ENCODE measurements around the gene SUSD4. TPM values are rescaled to one million over a fixed set of nuclear protein-coding genes. Genes with fewer than 3 reads are reported as not detected.

SUSD4 gene
- total and polyA plus RNA-seq, 9 donors: 23.0 to 80.5 (median 36.6) TPM

DNA sequence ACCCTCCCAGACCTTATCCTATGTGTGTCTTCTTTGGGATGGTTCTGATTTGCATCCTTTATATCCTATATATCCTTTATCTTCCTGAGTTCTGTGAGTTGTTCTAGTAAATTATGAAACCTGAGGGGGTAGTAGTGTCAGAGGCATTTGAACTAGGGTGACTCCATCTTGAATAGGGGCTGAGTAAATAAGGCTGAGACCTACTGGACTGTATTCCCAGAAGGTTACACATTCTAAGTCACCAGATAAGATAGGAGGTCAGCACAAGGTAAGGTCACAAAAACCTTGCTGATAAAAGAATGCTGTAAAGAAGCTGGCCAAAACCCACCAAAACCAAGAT, 50.6 kb downstream of the SUSD4 start:
- Histone ChIP-seq H3K4me1 (ENCODE audit: insufficient read depth) (peaks cover 1% of the 10 kb centered on the region), H3K9me3 (no peaks in the 10 kb centered on the region), H3K27me3 (no peaks in the 10 kb centered on the region), H3K4me3 (no peak overlapping the region), H3K36me3 (no peaks in the 10 kb centered on the region), H3K27ac (no peak overlapping the region)
- TF ChIP-seq, protein P1, sequence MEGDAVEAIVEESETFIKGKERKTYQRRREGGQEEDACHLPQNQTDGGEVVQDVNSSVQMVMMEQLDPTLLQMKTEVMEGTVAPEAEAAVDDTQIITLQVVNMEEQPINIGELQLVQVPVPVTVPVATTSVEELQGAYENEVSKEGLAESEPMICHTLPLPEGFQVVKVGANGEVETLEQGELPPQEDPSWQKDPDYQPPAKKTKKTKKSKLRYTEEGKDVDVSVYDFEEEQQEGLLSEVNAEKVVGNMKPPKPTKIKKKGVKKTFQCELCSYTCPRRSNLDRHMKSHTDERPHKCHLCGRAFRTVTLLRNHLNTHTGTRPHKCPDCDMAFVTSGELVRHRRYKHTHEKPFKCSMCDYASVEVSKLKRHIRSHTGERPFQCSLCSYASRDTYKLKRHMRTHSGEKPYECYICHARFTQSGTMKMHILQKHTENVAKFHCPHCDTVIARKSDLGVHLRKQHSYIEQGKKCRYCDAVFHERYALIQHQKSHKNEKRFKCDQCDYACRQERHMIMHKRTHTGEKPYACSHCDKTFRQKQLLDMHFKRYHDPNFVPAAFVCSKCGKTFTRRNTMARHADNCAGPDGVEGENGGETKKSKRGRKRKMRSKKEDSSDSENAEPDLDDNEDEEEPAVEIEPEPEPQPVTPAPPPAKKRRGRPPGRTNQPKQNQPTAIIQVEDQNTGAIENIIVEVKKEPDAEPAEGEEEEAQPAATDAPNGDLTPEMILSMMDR (IDR thresholded peaks at IDR 0.05): no peak
- TF ChIP-seq POLR2A (IDR thresholded peaks at IDR 0.05) (no peak), EP300 (IDR thresholded peaks at IDR 0.05) (no peak)
- intact Hi-C loops (cut with DNase I): no loop called here
- no peak for DNase-seq

DNA sequence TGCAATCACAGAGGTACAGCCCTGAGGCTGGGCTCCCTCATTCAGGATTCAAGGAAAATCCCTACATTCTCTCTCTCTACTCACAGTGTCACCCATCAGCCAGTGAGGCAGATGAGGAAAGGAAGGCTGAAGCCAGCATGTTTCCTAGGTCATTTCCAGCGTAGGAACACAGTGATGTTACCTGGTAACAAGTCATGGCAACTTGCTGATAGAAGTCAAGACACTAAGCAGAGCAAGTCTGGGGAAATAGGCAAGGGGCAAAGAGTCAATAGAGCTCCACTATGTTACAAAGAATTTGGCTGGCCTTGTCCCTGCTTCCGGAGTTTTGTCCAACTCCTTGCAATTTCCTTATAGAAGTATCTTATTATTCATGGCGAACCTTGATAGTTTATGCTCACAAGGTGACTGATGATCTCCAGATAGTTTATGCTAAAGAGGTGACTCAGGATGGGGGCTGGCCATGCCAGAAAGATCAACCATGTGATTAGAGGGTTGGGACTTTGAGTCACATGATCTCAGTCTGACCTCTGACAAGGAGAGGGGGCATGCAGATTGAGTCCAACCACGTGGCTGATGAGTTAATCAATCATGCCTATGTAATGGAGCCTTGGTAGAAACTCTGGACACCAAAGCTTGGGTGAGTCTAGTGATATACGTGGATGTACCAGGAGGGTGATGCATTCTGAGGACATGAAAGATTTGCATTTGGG, 51.1 kb downstream of the SUSD4 start:
- no peak overlapping the region for H3K27ac ChIP-seq
- no peak for DNase-seq
- intact Hi-C loops (cut with DNase I): no loop called here
- H3K4me1 ChIP-seq (ENCODE audit: insufficient read depth): peaks cover 1% of the 10 kb centered on the region
- TF ChIP-seq, protein P1 (IDR thresholded peaks at IDR 0.05): no peak
- TF ChIP-seq EP300 (IDR thresholded peaks at IDR 0.05) (no peak), POLR2A (IDR thresholded peaks at IDR 0.05) (no peak)
- no peaks in the 10 kb centered on the region for H3K9me3 ChIP-seq
- no peaks in the 10 kb centered on the region for H3K27me3 ChIP-seq
- no peaks in the 10 kb centered on the region for H3K36me3 ChIP-seq
- no peak overlapping the region for H3K4me3 ChIP-seq
- WGBS, 3 donors: 46 to 63% (median 51%) methylated on average over 5 of the region's 5 CpGs

DNA sequence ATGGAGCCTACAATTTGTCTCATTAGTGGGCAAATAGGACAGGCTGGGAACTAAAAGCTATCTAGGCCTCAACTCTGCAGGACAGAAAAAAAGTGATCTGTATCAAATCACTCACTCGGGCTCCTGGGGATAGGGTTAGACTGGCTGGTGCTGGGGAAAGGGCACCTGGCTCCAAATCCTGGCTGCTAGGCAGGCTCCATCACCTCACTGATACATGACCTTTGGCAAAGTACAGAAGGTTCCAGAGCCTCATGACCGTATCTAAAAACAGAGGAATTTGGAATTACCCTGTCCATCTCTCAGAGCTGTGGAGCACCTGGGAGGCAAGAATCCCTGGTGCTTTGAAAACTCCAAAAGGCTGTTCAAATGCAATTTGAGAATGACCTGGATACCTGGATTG, 51.7 kb downstream of the SUSD4 start:
- intact Hi-C loops (cut with DNase I): no loop called here
- WGBS, 3 donors: 89 to 93% (median 90%) methylated on average over 2 of the region's 2 CpGs
- H3K4me3 ChIP-seq: no peak overlapping the region
- no peaks in the 10 kb centered on the region for H3K36me3 ChIP-seq
- TF ChIP-seq EP300 (IDR thresholded peaks at IDR 0.05): no peak
- TF ChIP-seq, protein P1 (IDR thresholded peaks at IDR 0.05): no peak
- no peak for TF ChIP-seq POLR2A (IDR thresholded peaks at IDR 0.05)
- H3K9me3 ChIP-seq: no peaks in the 10 kb centered on the region
- H3K27me3 ChIP-seq: no peaks in the 10 kb centered on the region
- DNase-seq: no peak
- no peak overlapping the region for H3K27ac ChIP-seq
- peaks cover 1% of the 10 kb centered on the region for H3K4me1 ChIP-seq (ENCODE audit: insufficient read depth)

DNA sequence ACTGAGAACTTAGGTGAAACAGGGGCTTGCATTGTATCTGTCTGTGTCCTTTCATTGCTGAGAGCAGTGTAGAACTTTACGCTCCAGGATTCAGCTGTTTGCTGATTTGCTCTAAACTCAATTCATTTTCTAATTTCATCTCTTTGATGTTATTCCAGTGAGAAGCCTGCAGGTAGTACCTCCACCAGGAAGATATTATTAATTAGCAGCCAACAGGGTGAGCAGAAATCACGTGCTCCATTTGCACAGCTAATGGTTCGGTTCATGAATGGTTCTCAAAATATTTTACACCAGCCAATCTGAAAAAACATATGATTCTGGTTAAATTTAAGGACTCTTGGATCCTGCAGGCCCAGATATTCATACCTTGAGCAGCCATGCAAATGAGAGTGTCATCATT, 52.1 kb downstream of the SUSD4 start:
- Histone ChIP-seq H3K4me1 (ENCODE audit: insufficient read depth) (peaks cover 1% of the 10 kb centered on the region), H3K4me3 (no peak overlapping the region), H3K9me3 (no peaks in the 10 kb centered on the region), H3K27ac (no peak overlapping the region), H3K36me3 (no peaks in the 10 kb centered on the region), H3K27me3 (no peaks in the 10 kb centered on the region)
- intact Hi-C loops (cut with DNase I): no loop called here
- no peak for DNase-seq
- WGBS, 3 donors: 67 to 79% (median 73%) methylated on average over 3 of the region's 3 CpGs
- no peak for TF ChIP-seq EP300 (IDR thresholded peaks at IDR 0.05)
- TF ChIP-seq, protein P1 (IDR thresholded peaks at IDR 0.05): no peak
- no peak for TF ChIP-seq POLR2A (IDR thresholded peaks at IDR 0.05)
